Activated CD4-positive, alpha-beta T cell treated with anti-CD3 and anti-CD28 coated beads, Interleukin-2, Interleukin-6, amounts not matched to agents 100 ng/mL and 50 ng/mL, durations not matched to agents 16 hours and 8 hours (primary cell): ENCODE data around the gene IGSF21.

Experiments
- DNase-seq: peaks from one replicate; pipeline ENCODE4 v3.0.0-alpha.2; 2020

IGSF21 gene

GRCh38 chr1:18120638-18121037, 13.0 kb downstream of the IGSF21 start:
- no peak for DNase-seq

- no peak for DNase-seq
These were observed 13.6 kb downstream of the IGSF21 start for GRCh38 chr1:18121072-18121820.

DNA sequence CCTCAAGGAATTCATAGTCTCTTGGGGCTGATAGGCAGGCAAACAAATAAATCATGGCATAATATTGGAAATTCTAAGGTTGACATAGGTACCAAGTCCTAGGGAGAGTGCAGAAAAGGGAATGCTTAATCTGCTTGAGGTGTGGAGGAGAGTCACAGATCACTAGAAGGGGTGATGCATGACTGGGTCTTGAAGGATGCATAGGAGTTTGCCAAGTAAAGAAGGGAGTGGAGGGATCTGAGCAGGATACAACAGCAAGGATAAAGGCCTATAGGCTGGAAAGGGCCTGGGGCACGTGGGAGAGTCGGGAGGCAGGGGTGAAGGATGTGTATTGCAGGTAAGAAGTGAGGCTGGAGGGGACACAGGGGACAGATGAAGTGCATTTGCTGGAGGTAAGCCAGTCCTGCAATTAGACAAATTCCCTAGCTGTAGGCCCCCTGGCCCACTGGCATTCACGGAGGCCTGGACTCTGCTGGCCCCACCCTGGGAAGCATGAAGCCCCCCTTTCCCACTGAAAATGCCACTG, 15.9 kb downstream of the IGSF21 start:
- no peak for DNase-seq

DNA sequence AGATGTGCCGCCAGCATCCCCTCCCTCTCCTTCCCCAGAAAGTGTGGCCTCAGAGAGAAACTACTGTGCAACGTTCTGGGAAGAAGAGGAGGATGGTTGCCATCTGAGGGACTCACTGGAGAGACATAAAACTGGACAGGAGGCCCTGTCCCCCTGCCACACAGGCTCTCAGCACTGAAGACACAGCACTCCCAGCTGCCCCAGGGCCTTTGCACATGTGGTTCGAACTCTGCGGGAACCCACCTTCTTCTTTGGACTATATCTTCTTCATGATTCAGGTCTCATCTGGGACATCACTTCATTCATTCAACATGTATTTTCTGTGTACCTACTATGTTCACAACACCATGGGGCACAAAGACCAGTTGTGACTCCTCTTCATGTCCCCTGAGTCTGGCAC, 17.4 kb downstream of the IGSF21 start:
- DNase-seq, result no peak

GRCh38 chr1:18126616-18127015, 19.0 kb downstream of the IGSF21 start:
- DNase-seq, result no peak

- DNase-seq, result no peak
These were observed 20.7 kb downstream of the IGSF21 start for GRCh38 chr1:18128298-18128697.

- no peak for DNase-seq
These were observed 22.8 kb downstream of the IGSF21 start for GRCh38 chr1:18130356-18130755.

- DNase-seq, result no peak
These were observed 24.6 kb downstream of the IGSF21 start for GRCh38 chr1:18132022-18132710.

GRCh38 chr1:18132711-18133541, 25.3 kb downstream of the IGSF21 start:
- DNase-seq, result no peak

DNA sequence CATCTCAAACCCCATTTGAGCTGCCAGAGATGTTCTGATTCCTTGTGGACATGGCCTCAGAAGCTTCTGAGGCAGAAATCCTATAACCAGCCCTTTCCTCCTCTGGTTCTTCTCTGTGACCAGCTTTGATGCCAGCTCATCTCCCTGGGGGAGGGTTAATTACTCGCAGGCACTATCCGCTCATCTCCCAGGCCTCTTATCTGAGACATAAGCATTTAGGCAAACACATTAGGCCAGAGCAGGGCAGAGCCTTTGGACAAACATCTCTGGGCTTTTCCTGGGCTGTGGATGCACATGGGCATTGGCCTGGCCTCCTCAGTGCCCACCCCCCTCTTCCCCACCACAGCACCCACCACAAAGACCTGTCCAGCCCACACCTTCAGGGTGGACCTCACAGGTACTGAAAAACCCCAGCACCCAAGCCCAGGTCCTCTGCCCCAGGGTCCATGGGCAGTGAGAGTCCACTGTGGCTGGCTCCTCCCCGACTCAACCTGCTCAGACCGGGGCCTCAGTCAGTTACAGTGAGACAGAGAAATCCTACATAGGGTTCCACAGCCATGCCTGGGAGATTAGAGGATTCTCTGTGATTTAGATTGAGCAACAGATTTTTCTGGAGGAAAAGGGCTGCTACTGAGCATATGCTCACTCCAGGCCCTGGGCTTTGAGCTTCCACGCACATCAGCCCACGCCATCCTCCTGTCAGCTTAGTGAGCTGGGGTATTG, 26.9 kb downstream of the IGSF21 start:
- no peak for DNase-seq

- no peak for DNase-seq
These were observed 30.3 kb downstream of the IGSF21 start for GRCh38 chr1:18137759-18138345.

DNA sequence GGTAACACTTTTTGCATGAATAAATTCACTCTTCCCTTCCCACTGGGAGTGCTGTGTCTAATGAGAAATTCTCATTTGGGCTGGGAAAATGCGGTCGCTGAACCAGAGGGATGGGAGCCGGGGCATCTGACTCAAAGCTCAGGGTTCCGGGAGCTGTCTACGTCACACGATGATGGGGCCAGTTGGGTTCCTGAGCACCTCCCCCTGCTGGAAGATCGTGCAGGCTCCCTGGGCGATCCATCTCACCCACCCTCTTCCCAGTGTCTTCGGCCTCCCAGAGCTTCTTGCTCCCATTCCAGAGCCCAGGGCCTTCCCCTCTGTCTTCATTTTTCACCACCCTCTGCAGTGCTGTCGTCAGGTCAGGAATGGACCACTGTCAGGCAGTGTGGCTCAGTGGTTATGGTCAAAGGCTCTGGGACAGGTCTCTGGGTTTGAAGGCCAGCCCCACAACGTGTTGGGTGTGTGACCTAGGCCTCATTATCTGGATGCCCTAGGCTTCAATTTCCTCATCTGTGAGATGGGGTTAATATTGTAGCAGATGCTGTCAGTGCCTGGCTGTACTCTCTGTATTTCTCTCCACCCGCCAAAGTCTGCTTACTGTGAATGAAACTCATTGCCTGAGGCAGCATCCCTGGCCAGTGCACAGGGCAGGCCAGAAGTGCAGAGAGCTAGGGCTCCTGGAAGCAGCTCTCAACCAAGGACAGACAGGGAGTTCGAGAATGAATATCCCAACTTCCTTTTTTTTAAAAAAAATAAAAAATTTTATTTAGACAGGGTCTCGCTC, 31.8 kb downstream of the IGSF21 start:
- DNase-seq, result no peak

GRCh38 chr1:18140411-18140810, 32.8 kb downstream of the IGSF21 start:
- DNase-seq, result no peak

GRCh38 chr1:18141661-18142060, 34.1 kb downstream of the IGSF21 start:
- no peak for DNase-seq

- no peak for DNase-seq
These were observed 34.9 kb downstream of the IGSF21 start for GRCh38 chr1:18142471-18142870.

DNA sequence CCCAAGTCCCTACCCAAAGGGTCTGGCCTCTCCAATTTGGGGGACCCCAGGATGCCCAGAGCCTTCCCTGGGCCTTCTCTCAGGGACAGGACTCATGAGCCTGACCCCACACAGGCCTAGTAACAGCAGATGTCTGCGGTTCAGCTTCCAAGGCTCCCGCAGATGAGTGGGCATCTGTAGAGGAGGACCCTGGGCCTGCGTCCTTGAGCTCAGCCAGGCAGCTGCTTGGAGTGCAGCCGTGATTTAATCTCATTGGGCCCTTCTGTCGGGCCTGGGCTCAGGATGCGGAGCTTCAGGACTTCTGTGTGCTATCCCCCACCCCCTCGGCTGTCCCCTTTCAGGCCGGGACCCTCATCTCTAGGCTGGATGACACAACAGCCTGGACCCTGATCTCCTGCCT, 35.4 kb downstream of the IGSF21 start:
- no peak for DNase-seq

DNA sequence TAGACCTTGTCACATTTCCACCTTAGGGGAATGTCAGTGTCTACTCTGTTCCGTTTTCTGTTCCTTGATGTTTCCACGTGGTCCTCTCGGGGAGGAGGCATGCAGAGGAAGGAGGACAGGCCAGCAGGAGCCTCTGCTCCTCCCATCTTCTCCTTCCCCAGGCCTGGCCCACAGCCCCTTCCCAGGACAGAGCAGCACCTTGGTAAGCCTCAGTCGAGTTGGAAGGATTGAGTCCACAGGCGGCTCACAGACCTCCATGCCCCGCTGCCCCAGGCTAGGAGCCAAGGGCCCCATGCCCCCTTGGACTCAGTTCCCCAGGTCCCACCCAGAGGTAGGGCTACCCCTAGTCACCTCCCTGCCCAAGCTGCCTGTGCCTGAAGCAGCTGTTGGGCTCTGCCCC, 36.5 kb downstream of the IGSF21 start:
- no peak for DNase-seq

- no peak for DNase-seq
These were observed 37.5 kb downstream of the IGSF21 start for GRCh38 chr1:18144916-18145647.

DNA sequence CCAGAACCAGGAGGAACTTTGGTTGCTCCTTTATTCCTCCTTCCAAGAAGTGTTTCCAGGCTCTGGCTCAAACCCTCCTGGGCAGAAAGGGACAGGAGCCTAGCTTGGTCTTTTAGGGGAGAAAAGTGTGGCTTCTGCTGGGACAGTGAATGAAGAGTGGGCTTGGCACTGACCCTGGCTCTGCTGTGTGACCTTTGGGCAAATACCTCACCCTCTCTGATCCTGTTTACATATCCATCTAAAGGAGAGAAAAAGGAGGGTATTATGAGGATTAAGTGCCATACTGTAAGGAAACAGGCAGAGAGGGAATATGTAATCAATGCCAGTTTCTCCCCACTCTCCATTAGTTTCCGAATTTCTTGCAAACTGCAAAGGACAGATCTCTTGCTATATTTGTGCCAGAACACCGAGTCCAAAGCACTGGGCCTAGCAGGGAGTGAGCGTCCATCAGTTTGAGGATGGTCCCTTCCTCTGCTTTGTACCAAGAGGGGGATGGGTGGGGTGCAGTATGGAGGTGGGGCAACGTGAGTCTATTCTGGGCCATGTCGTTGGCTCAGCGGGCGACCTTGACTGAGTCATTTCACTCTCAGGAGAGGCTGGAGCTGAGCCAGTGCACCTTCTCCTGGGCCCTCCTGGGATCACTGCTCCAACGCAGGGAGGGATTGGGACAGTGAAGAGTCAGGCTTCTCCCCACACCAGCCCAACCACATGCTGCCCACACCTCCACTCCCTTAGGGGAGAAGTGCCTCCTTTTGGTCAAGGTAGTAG, 38.4 kb downstream of the IGSF21 start:
- DNase-seq, result no peak

GRCh38 chr1:18146886-18147285, 39.3 kb downstream of the IGSF21 start:
- DNase-seq, result no peak
